Testis (tissue), 2 donors: ENCODE data around the gene ADGRD1.

Experiments used
- POLR2A ChIP-seq: fragments of 450-650 bp; IDR thresholded peaks from one replicate; pipeline ENCODE4 v1.6.1; 2017; ENCODE audit warnings: antibody characterized with exemption, mild to moderate bottlenecking, moderate library complexity
- TF ChIP-seq, protein P1 (sequence below), 3 experiments: fragments of 450-650 bp in 2 of 3; fragments of 200-600 bp in 1 of 3; sonication (generic) in 1 of 3; IDR thresholded peaks; one replicate each; pipeline ENCODE4 v1.5.1; 2016 to 2019; ENCODE audit warnings: antibody characterized with exemption in 3 of 3, mild to moderate bottlenecking in 2 of 3, moderate library complexity in 1 of 3

- no peak for TF ChIP-seq POLR2A
- TF ChIP-seq, protein P1, sequence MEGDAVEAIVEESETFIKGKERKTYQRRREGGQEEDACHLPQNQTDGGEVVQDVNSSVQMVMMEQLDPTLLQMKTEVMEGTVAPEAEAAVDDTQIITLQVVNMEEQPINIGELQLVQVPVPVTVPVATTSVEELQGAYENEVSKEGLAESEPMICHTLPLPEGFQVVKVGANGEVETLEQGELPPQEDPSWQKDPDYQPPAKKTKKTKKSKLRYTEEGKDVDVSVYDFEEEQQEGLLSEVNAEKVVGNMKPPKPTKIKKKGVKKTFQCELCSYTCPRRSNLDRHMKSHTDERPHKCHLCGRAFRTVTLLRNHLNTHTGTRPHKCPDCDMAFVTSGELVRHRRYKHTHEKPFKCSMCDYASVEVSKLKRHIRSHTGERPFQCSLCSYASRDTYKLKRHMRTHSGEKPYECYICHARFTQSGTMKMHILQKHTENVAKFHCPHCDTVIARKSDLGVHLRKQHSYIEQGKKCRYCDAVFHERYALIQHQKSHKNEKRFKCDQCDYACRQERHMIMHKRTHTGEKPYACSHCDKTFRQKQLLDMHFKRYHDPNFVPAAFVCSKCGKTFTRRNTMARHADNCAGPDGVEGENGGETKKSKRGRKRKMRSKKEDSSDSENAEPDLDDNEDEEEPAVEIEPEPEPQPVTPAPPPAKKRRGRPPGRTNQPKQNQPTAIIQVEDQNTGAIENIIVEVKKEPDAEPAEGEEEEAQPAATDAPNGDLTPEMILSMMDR (IDR thresholded peaks at IDR 0.05): no peak
Measured at GRCh38 chr12:131057722-131058515, 104.2 kb downstream of the ADGRD1 start.
